Raji (cell line): ENCODE data around the gene OR13J1.

Experiments
- POLR2A ChIP-seq: IDR thresholded peaks from 2 replicates; pipeline ENCODE4 v1.6.1; 2011; ENCODE audit warnings: low read depth, low read length, control low read depth; ENCODE audit not compliant: insufficient read depth

Gene OR13J1

GRCh38 chr9:35868933-35869332 lies 1.3 kb downstream of the OR13J1 start:
- TF ChIP-seq POLR2A = no peak

GRCh38 chr9:35867538-35867937 lies 2.7 kb downstream of the OR13J1 start:
- no peak for TF ChIP-seq POLR2A

- no peak for TF ChIP-seq POLR2A
Measured at GRCh38 chr9:35864695-35865255, 5.4 kb downstream of the OR13J1 start.

- TF ChIP-seq POLR2A = no peak
Measured at GRCh38 chr9:35863583-35863982, 6.6 kb downstream of the OR13J1 start.

- no peak for TF ChIP-seq POLR2A
Measured at GRCh38 chr9:35862328-35862727, 7.9 kb downstream of the OR13J1 start.

GRCh38 chr9:35861161-35861897 lies 8.9 kb downstream of the OR13J1 start:
- no peak for TF ChIP-seq POLR2A

- TF ChIP-seq POLR2A = no peak
Measured at GRCh38 chr9:35859990-35860339, 10.2 kb downstream of the OR13J1 start.

GRCh38 chr9:35859310-35859989 lies 10.8 kb downstream of the OR13J1 start:
- TF ChIP-seq POLR2A = no peak

GRCh38 chr9:35858458-35858857 lies 11.7 kb downstream of the OR13J1 start:
- TF ChIP-seq POLR2A = no peak

- no peak for TF ChIP-seq POLR2A
Measured at GRCh38 chr9:35856882-35857281, 13.3 kb downstream of the OR13J1 start.

- TF ChIP-seq POLR2A = no peak
Measured at GRCh38 chr9:35856206-35856605, 14.0 kb downstream of the OR13J1 start.

GRCh38 chr9:35854091-35854762 lies 16.0 kb downstream of the OR13J1 start:
- TF ChIP-seq POLR2A = no peak

- TF ChIP-seq POLR2A = no peak
Measured at GRCh38 chr9:35852876-35853865, 17.0 kb downstream of the OR13J1 start.

- no peak for TF ChIP-seq POLR2A
Measured at GRCh38 chr9:35852267-35852815, 17.9 kb downstream of the OR13J1 start.

- TF ChIP-seq POLR2A = no peak; the same call in 1 of the 2 replicates
Measured at GRCh38 chr9:35847792-35848572, 22.2 kb downstream of the OR13J1 start.
